ENCODE measurements around the gene MARF1. TPM values are rescaled to one million over a fixed set of nuclear protein-coding genes. Genes with fewer than 3 reads are reported as not detected.

MARF1 gene
- total and polyA plus RNA-seq, 9 of the 15 experiments (the other 6 are each of a cell fraction or from before 2014, with no cell fraction given): 4.7 to 33.2 (median 11.7) TPM

GRCh38 chr16:15650698-15651171 is 7.8 kb upstream of the MARF1 start (continued):
- TF ChIP-seq ZNF407 (IDR thresholded peaks at IDR 0.05; ENCODE audit: low read depth) (peak; percentile 33; the same call in 1 of the 2 replicates), RCOR1 (IDR thresholded peaks at IDR 0.05; ENCODE audit: borderline replicate concordance in 1 of 2, low read depth in 2 of 2, low read length in 2 of 2) (peak in 1 of 2 experiments; percentile 65; a peak in 1 of 4 replicates), ARID4B (CRISPR knock-in tag; IDR thresholded peaks at IDR 0.05) (0 out of 2 replicates have a peak, but pooled peaks have one; percentile 61), ASH1L (IDR thresholded peaks at IDR 0.05; ENCODE audit: borderline replicate concordance, low read depth, partially characterized antibody) (no peak), FOSL1 (tag; conservative IDR thresholded peaks at IDR 0.05) (no peak), ZNF263 (CRISPR knock-in tag; IDR thresholded peaks at IDR 0.05; ENCODE audit: borderline replicate concordance) (peak; percentile 67; the same call in 1 of the 2 replicates), HMGXB4 (CRISPR knock-in tag; IDR thresholded peaks at IDR 0.05) (peak; percentile 57; the same call in 1 of the 2 replicates), RBBP5 (IDR thresholded peaks at IDR 0.05; ENCODE audit: borderline replicate concordance, insufficient read depth, low read length, poor library complexity, severe bottlenecking) (peak; percentile 19), HNRNPLL (IDR thresholded peaks at IDR 0.05; ENCODE audit: low read depth, low read length, poor library complexity, severe bottlenecking) (peak; percentile 15), SIN3A (IDR thresholded peaks at IDR 0.05; ENCODE audit: borderline replicate concordance in 2 of 2, control insufficient read depth in 1 of 2, low read depth in 2 of 2, low read length in 2 of 2) (peak in 1 of 2 experiments; percentile 20; a peak in 1 of 4 replicates), CBFB (CRISPR knock-in tag; IDR thresholded peaks at IDR 0.05) (0 out of 2 replicates have a peak, but pooled peaks have one; percentile 43)
